HFFc6 (cell line): ENCODE results near the gene CCNO. TPM values are rescaled to one million over a fixed set of nuclear protein-coding genes. Genes with fewer than 3 reads are reported as not detected.
A peak's percentile ranks its signal among the peaks of the same experiment; 100 is the strongest.

Experiments
- DNase-seq: peaks from one replicate; pipeline ENCODE4 v3.0.0-alpha.2; 2018
- H3K27ac Mint-ChIP-seq: 2 replicates; pipeline ENCODE4 v1.8.0; 2020; ENCODE audit warnings: mild to moderate bottlenecking, mixed read lengths
- H3K27me3 Mint-ChIP-seq: 2 replicates; pipeline ENCODE4 v1.8.0; 2021; ENCODE audit warnings: mild to moderate bottlenecking, moderate library complexity, mixed read lengths; ENCODE audit not compliant: insufficient read depth
- H3K36me3 Mint-ChIP-seq: 2 replicates; pipeline ENCODE4 v1.8.0; 2021; ENCODE audit warnings: low read depth, mixed read lengths
- H3K4me1 Mint-ChIP-seq: 2 replicates; pipeline ENCODE4 v1.8.0; 2020; ENCODE audit warnings: low read depth, mixed read lengths
- H3K4me3 Mint-ChIP-seq: 2 replicates; pipeline ENCODE4 v1.8.0; 2020; ENCODE audit warnings: mild to moderate bottlenecking, moderate library complexity, mixed read lengths
- H3K9me3 Mint-ChIP-seq: 2 replicates; pipeline ENCODE4 v1.8.0; 2020; ENCODE audit warnings: mild to moderate bottlenecking, mixed read lengths
- CTCF ChIP-seq: fragments of 200-600 bp; sonication (generic); IDR thresholded peaks from 2 replicates; pipeline ENCODE4 v1.5.0; 2021; ENCODE audit warnings: antibody characterized with exemption, mild to moderate bottlenecking
- total RNA-seq, 6 experiments: library from RNA; stranded (reverse); fragmentation: NEBNext Ultra II Directional; extraction: Animal tissue kit (Norgen Biotek cat#: 25700); gene quantifications; 2 replicates in 1 of 6; 3 replicates in 5 of 6; pipeline ENCODE4 v1.2.3, GENCODE V29; 2021

The CCNO gene
- total RNA-seq, 6 experiments from 2014 or later, result 0.11 to 0.25 (median 0.13) TPM; not detected in 2

- Mint-ChIP-seq H3K9me3 (no peaks in the 10 kb centered on the region), H3K27ac (no peak within 1 kb of the TSS), H3K4me3 (peak within 1 kb of the TSS; percentile 64), H3K4me1 (peaks cover 29% of the 10 kb centered on the region), H3K27me3 (peaks cover 81% of the 10 kb centered on the region), H3K36me3 (no peaks in the 10 kb centered on the region; the same call in 1 of the 2 replicates)
- no peak; the same call in 1 of the 2 replicates for TF ChIP-seq CTCF
- no peak for DNase-seq
Measured at GRCh38 chr5:55226934-55227663, 6.3 kb downstream of the CCNO start, which contains the start of gene MCIDAS. Gene MCIDAS, minus strand, starts transcription at chr5:55227315. Its CDS starts 177 bp downstream, at chr5:55227138.

- H3K27ac Mint-ChIP-seq, result no peak overlapping the region
- peaks cover 1% of the 10 kb centered on the region; the same call in 1 of the 2 replicates for H3K36me3 Mint-ChIP-seq
- peak; percentile 5 for DNase-seq
- TF ChIP-seq CTCF, result peak; percentile 80
- no peaks in the 10 kb centered on the region for H3K9me3 Mint-ChIP-seq
- peak overlapping the region; percentile 53; the same call in 1 of the 2 replicates for H3K4me3 Mint-ChIP-seq
- peaks cover 80% of the 10 kb centered on the region for H3K27me3 Mint-ChIP-seq
- peaks cover 21% of the 10 kb centered on the region for H3K4me1 Mint-ChIP-seq
Measured at GRCh38 chr5:55226027-55226933, 7.1 kb downstream of the CCNO start.

GRCh38 chr5:55225346-55225745 lies 8.1 kb downstream of the CCNO start:
- Mint-ChIP-seq H3K27me3 (peaks cover 80% of the 10 kb centered on the region), H3K9me3 (no peaks in the 10 kb centered on the region), H3K27ac (no peak overlapping the region), H3K4me1 (peaks cover 15% of the 10 kb centered on the region), H3K36me3 (peaks cover 5% of the 10 kb centered on the region; the same call in 1 of the 2 replicates), H3K4me3 (no peak overlapping the region)
- no peak for TF ChIP-seq CTCF
- DNase-seq, result no peak

- Mint-ChIP-seq H3K36me3 (peaks cover 5% of the 10 kb centered on the region; the same call in 1 of the 2 replicates), H3K9me3 (no peaks in the 10 kb centered on the region), H3K27ac (no peak overlapping the region), H3K27me3 (peaks cover 73% of the 10 kb centered on the region), H3K4me3 (no peak overlapping the region; the same call in 1 of the 2 replicates), H3K4me1 (peaks cover 15% of the 10 kb centered on the region)
- DNase-seq, result no peak
- TF ChIP-seq CTCF, result no peak
Measured at GRCh38 chr5:55223812-55224240, 9.6 kb downstream of the CCNO start.

GRCh38 chr5:55222985-55223811 lies 10.2 kb downstream of the CCNO start:
- Mint-ChIP-seq H3K4me1 (peaks cover 15% of the 10 kb centered on the region), H3K4me3 (peak overlapping the region; percentile 28; the same call in 1 of the 2 replicates), H3K27ac (no peak overlapping the region), H3K36me3 (peaks cover 5% of the 10 kb centered on the region; the same call in 1 of the 2 replicates), H3K9me3 (no peaks in the 10 kb centered on the region), H3K27me3 (peaks cover 67% of the 10 kb centered on the region)
- no peak for DNase-seq
- no peak for TF ChIP-seq CTCF
